Measurements from ENCODE around the gene ASPA.

DNA sequence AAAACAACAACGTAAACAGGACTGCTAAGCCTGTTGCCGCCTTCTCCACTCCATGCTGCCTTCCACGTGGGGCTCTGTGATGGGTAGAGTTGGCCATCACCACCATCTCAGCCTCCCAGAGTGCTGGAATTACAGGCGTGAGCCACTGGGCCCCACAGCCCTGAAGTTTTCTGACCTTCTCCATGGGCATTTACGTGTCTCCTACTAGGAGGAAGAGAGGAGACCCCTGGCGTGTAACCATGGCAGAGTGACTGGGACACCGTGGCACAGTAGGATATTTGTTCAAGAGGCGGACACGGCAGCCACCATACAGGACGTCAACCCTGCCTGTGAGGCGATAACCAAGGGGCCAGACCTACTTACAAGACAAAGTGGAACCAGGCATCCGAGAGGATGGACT lies 50.7 kb downstream of the ASPA start:
- TF ChIP-seq KAT2A (conservative IDR thresholded peaks at IDR 0.05; ENCODE audit: control insufficient read depth, low read depth, low read length) (no peak), POLR2AphosphoS2 (IDR thresholded peaks at IDR 0.05; ENCODE audit: low read depth, low read length) (no peak), RFX5 (IDR thresholded peaks at IDR 0.05; ENCODE audit: low read depth, low read length) (no peak), RAD21 (IDR thresholded peaks at IDR 0.05; ENCODE audit: insufficient read depth, low read depth, low read length) (no peak), ZNF207 (IDR thresholded peaks at IDR 0.05; ENCODE audit: borderline replicate concordance) (no peak), POLR2A (IDR thresholded peaks at IDR 0.05; ENCODE audit: low read depth, low read length) (no peak), CHD2 (IDR thresholded peaks at IDR 0.05; ENCODE audit: borderline replicate concordance, low read depth, low read length) (no peak), MTA2 (IDR thresholded peaks at IDR 0.05; ENCODE audit: low read depth) (no peak), ZNF274 (IDR thresholded peaks at IDR 0.05; ENCODE audit: insufficient read depth, insufficient read length) (no peak)
- TF ChIP-seq, protein P1, sequence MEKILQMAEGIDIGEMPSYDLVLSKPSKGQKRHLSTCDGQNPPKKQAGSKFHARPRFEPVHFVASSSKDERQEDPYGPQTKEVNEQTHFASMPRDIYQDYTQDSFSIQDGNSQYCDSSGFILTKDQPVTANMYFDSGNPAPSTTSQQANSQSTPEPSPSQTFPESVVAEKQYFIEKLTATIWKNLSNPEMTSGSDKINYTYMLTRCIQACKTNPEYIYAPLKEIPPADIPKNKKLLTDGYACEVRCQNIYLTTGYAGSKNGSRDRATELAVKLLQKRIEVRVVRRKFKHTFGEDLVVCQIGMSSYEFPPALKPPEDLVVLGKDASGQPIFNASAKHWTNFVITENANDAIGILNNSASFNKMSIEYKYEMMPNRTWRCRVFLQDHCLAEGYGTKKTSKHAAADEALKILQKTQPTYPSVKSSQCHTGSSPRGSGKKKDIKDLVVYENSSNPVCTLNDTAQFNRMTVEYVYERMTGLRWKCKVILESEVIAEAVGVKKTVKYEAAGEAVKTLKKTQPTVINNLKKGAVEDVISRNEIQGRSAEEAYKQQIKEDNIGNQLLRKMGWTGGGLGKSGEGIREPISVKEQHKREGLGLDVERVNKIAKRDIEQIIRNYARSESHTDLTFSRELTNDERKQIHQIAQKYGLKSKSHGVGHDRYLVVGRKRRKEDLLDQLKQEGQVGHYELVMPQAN (conservative IDR thresholded peaks at IDR 0.05) = no peak
- TF ChIP-seq, protein P2, sequence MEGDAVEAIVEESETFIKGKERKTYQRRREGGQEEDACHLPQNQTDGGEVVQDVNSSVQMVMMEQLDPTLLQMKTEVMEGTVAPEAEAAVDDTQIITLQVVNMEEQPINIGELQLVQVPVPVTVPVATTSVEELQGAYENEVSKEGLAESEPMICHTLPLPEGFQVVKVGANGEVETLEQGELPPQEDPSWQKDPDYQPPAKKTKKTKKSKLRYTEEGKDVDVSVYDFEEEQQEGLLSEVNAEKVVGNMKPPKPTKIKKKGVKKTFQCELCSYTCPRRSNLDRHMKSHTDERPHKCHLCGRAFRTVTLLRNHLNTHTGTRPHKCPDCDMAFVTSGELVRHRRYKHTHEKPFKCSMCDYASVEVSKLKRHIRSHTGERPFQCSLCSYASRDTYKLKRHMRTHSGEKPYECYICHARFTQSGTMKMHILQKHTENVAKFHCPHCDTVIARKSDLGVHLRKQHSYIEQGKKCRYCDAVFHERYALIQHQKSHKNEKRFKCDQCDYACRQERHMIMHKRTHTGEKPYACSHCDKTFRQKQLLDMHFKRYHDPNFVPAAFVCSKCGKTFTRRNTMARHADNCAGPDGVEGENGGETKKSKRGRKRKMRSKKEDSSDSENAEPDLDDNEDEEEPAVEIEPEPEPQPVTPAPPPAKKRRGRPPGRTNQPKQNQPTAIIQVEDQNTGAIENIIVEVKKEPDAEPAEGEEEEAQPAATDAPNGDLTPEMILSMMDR (IDR thresholded peaks at IDR 0.05 in 2 of 3, conservative IDR thresholded peaks at IDR 0.05 in 1 of 3; ENCODE audit: control insufficient read depth in 2 of 3, extremely low read depth in 1 of 3, insufficient read depth in 1 of 3, low read depth in 3 of 3, low read length in 3 of 3) = no peak

All from GM12878 (cell line).